WTC11 (cell line): Measurements from ENCODE around the gene VMA21. TPM values are rescaled to one million over a fixed set of nuclear protein-coding genes. Genes with fewer than 3 reads are reported as not detected.

Experiments
- ATAC-seq: fragments of 200-7000 bp; cut with Tn5 transposase; 2 replicates; pipeline ENCODE4 v1.10.0; 2021; ENCODE audit warnings: mild to moderate bottlenecking, moderate library complexity
- CTCF ChIA-PET: fragments of 300-600 bp; sonication (Branson Sonifier 250); formaldehyde crosslinking; loops from one replicate; lab custom pipeline; 2021; ENCODE audit warnings: antibody characterized with exemption; lab: Charles Lee
- POLR2A ChIA-PET: fragments of 350-600 bp; sonication (Branson Sonifier 250); formaldehyde crosslinking; loops from one replicate; lab custom pipeline; 2021; ENCODE audit warnings: antibody characterized with exemption; lab: Charles Lee
- DNase-seq: peaks from one replicate; pipeline ENCODE4 v3.0.0; 2021; ENCODE audit warnings: low spot score
- H3K27ac Mint-ChIP-seq: 2 replicates; pipeline ENCODE4 v1.8.0; 2021; ENCODE audit warnings: mixed read lengths
- H3K27me3 Mint-ChIP-seq: 2 replicates; pipeline ENCODE4 v1.8.0; 2021; ENCODE audit warnings: low read depth, mild to moderate bottlenecking, moderate library complexity, mixed read lengths
- H3K36me3 Mint-ChIP-seq: 2 replicates; pipeline ENCODE4 v1.8.0; 2021; ENCODE audit warnings: mixed read lengths
- H3K4me1 Mint-ChIP-seq: 2 replicates; pipeline ENCODE4 v1.8.0; 2022; ENCODE audit warnings: mixed read lengths
- H3K4me3 Mint-ChIP-seq: 2 replicates; pipeline ENCODE4 v1.8.0; 2021; ENCODE audit warnings: mild to moderate bottlenecking, moderate library complexity, mixed read lengths
- H3K9me3 Mint-ChIP-seq: 2 replicates; pipeline ENCODE4 v1.8.0; 2021; ENCODE audit warnings: mixed read lengths
- AFF4 ChIP-seq: sonication (generic); formaldehyde crosslinking; IDR thresholded peaks from 2 replicates; pipeline ENCODE4 v1.8.1; 2023; ENCODE audit warnings: mild to moderate bottlenecking, missing genetic modification reagents, borderline replicate concordance
- CBFB ChIP-seq: sonication (generic); formaldehyde crosslinking; IDR thresholded peaks from 2 replicates; pipeline ENCODE4 v1.8.1; 2022; ENCODE audit warnings: mild to moderate bottlenecking, low read depth, missing genetic modification reagents
- ELF4 ChIP-seq: sonication (generic); formaldehyde crosslinking; IDR thresholded peaks from 2 replicates; pipeline ENCODE4 v1.8.1; 2022; ENCODE audit warnings: low read depth, mild to moderate bottlenecking, moderate library complexity, missing genetic modification reagents
- ETV6 ChIP-seq: sonication (generic); formaldehyde crosslinking; IDR thresholded peaks from 2 replicates; pipeline ENCODE4 v1.8.1; 2022; ENCODE audit warnings: mild to moderate bottlenecking, missing genetic modification reagents
- FOXK1 ChIP-seq: sonication (generic); formaldehyde crosslinking; IDR thresholded peaks from 2 replicates; pipeline ENCODE4 v1.8.0; 2022; ENCODE audit warnings: mild to moderate bottlenecking, moderate library complexity, missing genetic modification reagents
- HMGA2 ChIP-seq: fragments of 250-450 bp; sonication (Bioruptor Pico); IDR thresholded peaks from 2 replicates; pipeline ENCODE4 v1.4.0; 2021; ENCODE audit warnings: mild to moderate bottlenecking, moderate library complexity
- IRF2 ChIP-seq: sonication (generic); formaldehyde crosslinking; IDR thresholded peaks from 2 replicates; pipeline ENCODE4 v1.8.0; 2022; ENCODE audit warnings: low read depth, missing genetic modification reagents, borderline replicate concordance
- KAT7 ChIP-seq: sonication (generic); formaldehyde crosslinking; IDR thresholded peaks from 2 replicates; pipeline ENCODE4 v1.8.1; 2023; ENCODE audit warnings: missing genetic modification reagents, mild to moderate bottlenecking, borderline replicate concordance
- TP53 ChIP-seq: sonication (generic); formaldehyde crosslinking; IDR thresholded peaks from 2 replicates; pipeline ENCODE4 v1.8.1; 2023; ENCODE audit warnings: mild to moderate bottlenecking, missing genetic modification reagents
- ZNF263 ChIP-seq: sonication (generic); formaldehyde crosslinking; IDR thresholded peaks from 2 replicates; pipeline ENCODE4 v1.8.1; 2022; ENCODE audit warnings: low read depth, mild to moderate bottlenecking, moderate library complexity, missing genetic modification reagents
- ZNF317 ChIP-seq: sonication (generic); formaldehyde crosslinking; IDR thresholded peaks from 2 replicates; pipeline ENCODE4 v1.8.1; 2023; ENCODE audit warnings: low read depth, mild to moderate bottlenecking, moderate library complexity, missing genetic modification reagents, borderline replicate concordance
- ZNF423 ChIP-seq: fragments of 250-450 bp; sonication (Bioruptor Pico); IDR thresholded peaks from 2 replicates; pipeline ENCODE4 v2.1.2; 2022; ENCODE audit warnings: mild to moderate bottlenecking, moderate library complexity
- ZNF671 ChIP-seq: fragments of 250-450 bp; sonication (Bioruptor Pico); IDR thresholded peaks from 2 replicates; pipeline ENCODE4 v1.8.0; 2021; ENCODE audit warnings: mild to moderate bottlenecking
- total RNA-seq: library from RNA; stranded (reverse); gene quantifications from 3 replicates; pipeline ENCODE4 v1.2.3, GENCODE V29; 2021
- TF ChIP-seq, protein P1 (sequence below): fragments of 250-450 bp; sonication (Bioruptor Pico); IDR thresholded peaks from 2 replicates; pipeline ENCODE4 v1.8.0; 2021; ENCODE audit warnings: mild to moderate bottlenecking
- TF ChIP-seq, protein P2 (sequence below): fragments of 250-450 bp; sonication (Bioruptor Pico); IDR thresholded peaks from 2 replicates; pipeline ENCODE4 v2.1.2; 2022; ENCODE audit warnings: mild to moderate bottlenecking, moderate library complexity
- TF ChIP-seq, protein P3 (sequence below): fragments of 200-600 bp; IDR thresholded peaks from 2 replicates; pipeline ENCODE4 v1.8.0; 2022; ENCODE audit warnings: antibody characterized with exemption
- TF ChIP-seq, protein P4 (sequence below): sonication (generic); formaldehyde crosslinking; IDR thresholded peaks from 2 replicates; pipeline ENCODE4 v1.8.0; 2022; ENCODE audit warnings: mild to moderate bottlenecking, missing genetic modification reagents
- TF ChIP-seq, protein P5 (sequence below): fragments of 250-450 bp; sonication (Bioruptor Pico); IDR thresholded peaks from 2 replicates; pipeline ENCODE4 v1.9.0; 2021; ENCODE audit warnings: moderate library complexity, mild to moderate bottlenecking, inconsistent platforms, borderline replicate concordance

The VMA21 gene
- total RNA-seq, 1 experiment from 2014 or later = 52.8 TPM

DNA sequence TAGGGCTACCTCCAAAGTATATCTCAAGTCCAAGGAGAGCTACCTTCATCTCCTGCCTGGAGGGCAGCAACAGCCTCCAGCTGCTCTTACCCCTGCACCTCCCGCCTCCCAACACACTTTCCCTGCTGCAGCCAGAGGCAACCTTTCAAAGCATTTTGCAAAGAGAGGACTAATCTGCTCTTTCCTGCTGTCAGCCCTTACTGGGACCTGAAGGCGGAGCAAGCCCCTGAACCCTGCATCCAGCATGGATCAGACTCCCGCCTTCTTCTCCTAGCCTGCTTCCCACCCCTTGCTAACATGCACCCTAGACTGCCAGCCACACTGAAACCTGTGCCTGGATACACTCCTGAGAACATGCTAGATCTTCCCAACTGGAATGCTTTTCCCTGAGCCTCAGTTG lies 37.7 kb upstream of the VMA21 start (continued):
- no peak for TF ChIP-seq ZNF263
- TF ChIP-seq ZNF317 (CRISPR knock-in tag) = no peak
- TF ChIP-seq, protein P1, sequence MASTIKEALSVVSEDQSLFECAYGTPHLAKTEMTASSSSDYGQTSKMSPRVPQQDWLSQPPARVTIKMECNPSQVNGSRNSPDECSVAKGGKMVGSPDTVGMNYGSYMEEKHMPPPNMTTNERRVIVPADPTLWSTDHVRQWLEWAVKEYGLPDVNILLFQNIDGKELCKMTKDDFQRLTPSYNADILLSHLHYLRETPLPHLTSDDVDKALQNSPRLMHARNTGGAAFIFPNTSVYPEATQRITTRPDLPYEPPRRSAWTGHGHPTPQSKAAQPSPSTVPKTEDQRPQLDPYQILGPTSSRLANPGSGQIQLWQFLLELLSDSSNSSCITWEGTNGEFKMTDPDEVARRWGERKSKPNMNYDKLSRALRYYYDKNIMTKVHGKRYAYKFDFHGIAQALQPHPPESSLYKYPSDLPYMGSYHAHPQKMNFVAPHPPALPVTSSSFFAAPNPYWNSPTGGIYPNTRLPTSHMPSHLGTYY (CRISPR knock-in tag) = no peak
- no peak for TF ChIP-seq KAT7
- TF ChIP-seq, protein P2, sequence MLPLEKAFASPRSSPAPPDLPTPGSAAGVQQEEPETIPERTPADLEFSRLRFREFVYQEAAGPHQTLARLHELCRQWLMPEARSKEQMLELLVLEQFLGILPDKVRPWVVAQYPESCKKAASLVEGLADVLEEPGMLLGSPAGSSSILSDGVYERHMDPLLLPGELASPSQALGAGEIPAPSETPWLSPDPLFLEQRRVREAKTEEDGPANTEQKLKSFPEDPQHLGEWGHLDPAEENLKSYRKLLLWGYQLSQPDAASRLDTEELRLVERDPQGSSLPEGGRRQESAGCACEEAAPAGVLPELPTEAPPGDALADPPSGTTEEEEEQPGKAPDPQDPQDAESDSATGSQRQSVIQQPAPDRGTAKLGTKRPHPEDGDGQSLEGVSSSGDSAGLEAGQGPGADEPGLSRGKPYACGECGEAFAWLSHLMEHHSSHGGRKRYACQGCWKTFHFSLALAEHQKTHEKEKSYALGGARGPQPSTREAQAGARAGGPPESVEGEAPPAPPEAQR (CRISPR knock-in tag) = no peak

GRCh38 chrX:151359931-151360871 lies 36.8 kb upstream of the VMA21 start:
- ChIA-PET POLR2A (interaction anchor here (1.0 kb wide), 1 partner anchor 182 kb away, joined by 6 read pairs; no protein-coding TSS in a partner anchor), CTCF (interaction anchor here (0.8 to 4.8 kb wide), 17 partner anchors 11 to 588 kb away, joined by 3 to 56 read pairs (median 7); partner anchors contain the start of genes GPR50 and VMA21)
- Mint-ChIP-seq H3K4me1 (peaks cover 18% of the 10 kb centered on the region), H3K9me3 (no peaks in the 10 kb centered on the region), H3K27ac (no peak overlapping the region), H3K36me3 (no peaks in the 10 kb centered on the region), H3K27me3 (no peaks in the 10 kb centered on the region), H3K4me3 (peak overlapping the region; percentile 57)
- DNase-seq (peak; percentile 68), ATAC-seq (peak; percentile 84)
- TF ChIP-seq FOXK1 (CRISPR knock-in tag) (no peak), CBFB (CRISPR knock-in tag) (no peak), IRF2 (CRISPR knock-in tag) (no peak), ZNF423 (CRISPR knock-in tag) (peak; percentile 89), ZNF317 (CRISPR knock-in tag) (no peak), HMGA2 (CRISPR knock-in tag) (no peak)
- TF ChIP-seq, protein P3, sequence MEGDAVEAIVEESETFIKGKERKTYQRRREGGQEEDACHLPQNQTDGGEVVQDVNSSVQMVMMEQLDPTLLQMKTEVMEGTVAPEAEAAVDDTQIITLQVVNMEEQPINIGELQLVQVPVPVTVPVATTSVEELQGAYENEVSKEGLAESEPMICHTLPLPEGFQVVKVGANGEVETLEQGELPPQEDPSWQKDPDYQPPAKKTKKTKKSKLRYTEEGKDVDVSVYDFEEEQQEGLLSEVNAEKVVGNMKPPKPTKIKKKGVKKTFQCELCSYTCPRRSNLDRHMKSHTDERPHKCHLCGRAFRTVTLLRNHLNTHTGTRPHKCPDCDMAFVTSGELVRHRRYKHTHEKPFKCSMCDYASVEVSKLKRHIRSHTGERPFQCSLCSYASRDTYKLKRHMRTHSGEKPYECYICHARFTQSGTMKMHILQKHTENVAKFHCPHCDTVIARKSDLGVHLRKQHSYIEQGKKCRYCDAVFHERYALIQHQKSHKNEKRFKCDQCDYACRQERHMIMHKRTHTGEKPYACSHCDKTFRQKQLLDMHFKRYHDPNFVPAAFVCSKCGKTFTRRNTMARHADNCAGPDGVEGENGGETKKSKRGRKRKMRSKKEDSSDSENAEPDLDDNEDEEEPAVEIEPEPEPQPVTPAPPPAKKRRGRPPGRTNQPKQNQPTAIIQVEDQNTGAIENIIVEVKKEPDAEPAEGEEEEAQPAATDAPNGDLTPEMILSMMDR = peak; percentile 40

- Mint-ChIP-seq H3K9me3 (no peaks in the 10 kb centered on the region), H3K36me3 (no peaks in the 10 kb centered on the region), H3K4me1 (peaks cover 14% of the 10 kb centered on the region), H3K27ac (no peak overlapping the region), H3K4me3 (no peak overlapping the region), H3K27me3 (peaks cover 7% of the 10 kb centered on the region; the same call in 1 of the 2 replicates)
- TF ChIP-seq, protein P4, sequence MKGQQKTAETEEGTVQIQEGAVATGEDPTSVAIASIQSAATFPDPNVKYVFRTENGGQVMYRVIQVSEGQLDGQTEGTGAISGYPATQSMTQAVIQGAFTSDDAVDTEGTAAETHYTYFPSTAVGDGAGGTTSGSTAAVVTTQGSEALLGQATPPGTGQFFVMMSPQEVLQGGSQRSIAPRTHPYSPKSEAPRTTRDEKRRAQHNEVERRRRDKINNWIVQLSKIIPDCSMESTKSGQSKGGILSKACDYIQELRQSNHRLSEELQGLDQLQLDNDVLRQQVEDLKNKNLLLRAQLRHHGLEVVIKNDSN = no peak
- TF ChIP-seq ELF4 (CRISPR knock-in tag) (no peak), ZNF671 (CRISPR knock-in tag) (no peak), TP53 (CRISPR knock-in tag) (no peak), AFF4 (CRISPR knock-in tag) (no peak), ETV6 (CRISPR knock-in tag) (no peak)
- TF ChIP-seq, protein P5, sequence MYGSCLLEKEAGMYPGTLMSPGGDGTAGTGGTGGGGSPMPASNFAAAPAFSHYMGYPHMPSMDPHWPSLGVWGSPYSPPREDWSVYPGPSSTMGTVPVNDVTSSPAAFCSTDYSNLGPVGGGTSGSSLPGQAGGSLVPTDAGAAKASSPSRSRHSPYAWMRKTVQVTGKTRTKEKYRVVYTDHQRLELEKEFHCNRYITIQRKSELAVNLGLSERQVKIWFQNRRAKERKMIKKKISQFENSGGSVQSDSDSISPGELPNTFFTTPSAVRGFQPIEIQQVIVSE (CRISPR knock-in tag) = no peak
- ATAC-seq = no peak
- CTCF ChIA-PET = no interaction called here
- POLR2A ChIA-PET = no interaction called here
- no peak for DNase-seq
These were observed 33.7 kb upstream of the VMA21 start for GRCh38 chrX:151363316-151363715.
